Measurements from ENCODE around the gene CDH13.

The CDH13 gene

GRCh38 chr16:83549316-83550182 is 922.8 kb downstream of the CDH13 start:
- Histone ChIP-seq H3K36me3 (ENCODE audit: control insufficient read depth in 2 of 2, insufficient read depth in 1 of 2, low read length in 2 of 2) (no peaks in the 10 kb centered on the region), H3K4me1 (ENCODE audit: control insufficient read depth, insufficient read depth, low read length) (no peaks in the 10 kb centered on the region), H3K4me3 (ENCODE audit: low read depth, low read length) (no peak overlapping the region), H3K9me3 (ENCODE audit: control insufficient read depth, insufficient read depth, low read depth, low read length) (no peaks in the 10 kb centered on the region), H3K27ac (ENCODE audit: extremely low read depth, low read depth, low read length) (no peak overlapping the region)
- CTCF ChIA-PET: interaction anchor here (0.7 kb wide), 1 partner anchor 73 kb away, joined by 4 read pairs; no protein-coding TSS in a partner anchor
- no peak for TF ChIP-seq KLF7 (tag by site-specific recombination; IDR thresholded peaks at IDR 0.05; ENCODE audit: borderline replicate concordance)
- no peak for TF ChIP-seq ZNF24 (tag by site-specific recombination; IDR thresholded peaks at IDR 0.05)
- TF ChIP-seq, protein P1, sequence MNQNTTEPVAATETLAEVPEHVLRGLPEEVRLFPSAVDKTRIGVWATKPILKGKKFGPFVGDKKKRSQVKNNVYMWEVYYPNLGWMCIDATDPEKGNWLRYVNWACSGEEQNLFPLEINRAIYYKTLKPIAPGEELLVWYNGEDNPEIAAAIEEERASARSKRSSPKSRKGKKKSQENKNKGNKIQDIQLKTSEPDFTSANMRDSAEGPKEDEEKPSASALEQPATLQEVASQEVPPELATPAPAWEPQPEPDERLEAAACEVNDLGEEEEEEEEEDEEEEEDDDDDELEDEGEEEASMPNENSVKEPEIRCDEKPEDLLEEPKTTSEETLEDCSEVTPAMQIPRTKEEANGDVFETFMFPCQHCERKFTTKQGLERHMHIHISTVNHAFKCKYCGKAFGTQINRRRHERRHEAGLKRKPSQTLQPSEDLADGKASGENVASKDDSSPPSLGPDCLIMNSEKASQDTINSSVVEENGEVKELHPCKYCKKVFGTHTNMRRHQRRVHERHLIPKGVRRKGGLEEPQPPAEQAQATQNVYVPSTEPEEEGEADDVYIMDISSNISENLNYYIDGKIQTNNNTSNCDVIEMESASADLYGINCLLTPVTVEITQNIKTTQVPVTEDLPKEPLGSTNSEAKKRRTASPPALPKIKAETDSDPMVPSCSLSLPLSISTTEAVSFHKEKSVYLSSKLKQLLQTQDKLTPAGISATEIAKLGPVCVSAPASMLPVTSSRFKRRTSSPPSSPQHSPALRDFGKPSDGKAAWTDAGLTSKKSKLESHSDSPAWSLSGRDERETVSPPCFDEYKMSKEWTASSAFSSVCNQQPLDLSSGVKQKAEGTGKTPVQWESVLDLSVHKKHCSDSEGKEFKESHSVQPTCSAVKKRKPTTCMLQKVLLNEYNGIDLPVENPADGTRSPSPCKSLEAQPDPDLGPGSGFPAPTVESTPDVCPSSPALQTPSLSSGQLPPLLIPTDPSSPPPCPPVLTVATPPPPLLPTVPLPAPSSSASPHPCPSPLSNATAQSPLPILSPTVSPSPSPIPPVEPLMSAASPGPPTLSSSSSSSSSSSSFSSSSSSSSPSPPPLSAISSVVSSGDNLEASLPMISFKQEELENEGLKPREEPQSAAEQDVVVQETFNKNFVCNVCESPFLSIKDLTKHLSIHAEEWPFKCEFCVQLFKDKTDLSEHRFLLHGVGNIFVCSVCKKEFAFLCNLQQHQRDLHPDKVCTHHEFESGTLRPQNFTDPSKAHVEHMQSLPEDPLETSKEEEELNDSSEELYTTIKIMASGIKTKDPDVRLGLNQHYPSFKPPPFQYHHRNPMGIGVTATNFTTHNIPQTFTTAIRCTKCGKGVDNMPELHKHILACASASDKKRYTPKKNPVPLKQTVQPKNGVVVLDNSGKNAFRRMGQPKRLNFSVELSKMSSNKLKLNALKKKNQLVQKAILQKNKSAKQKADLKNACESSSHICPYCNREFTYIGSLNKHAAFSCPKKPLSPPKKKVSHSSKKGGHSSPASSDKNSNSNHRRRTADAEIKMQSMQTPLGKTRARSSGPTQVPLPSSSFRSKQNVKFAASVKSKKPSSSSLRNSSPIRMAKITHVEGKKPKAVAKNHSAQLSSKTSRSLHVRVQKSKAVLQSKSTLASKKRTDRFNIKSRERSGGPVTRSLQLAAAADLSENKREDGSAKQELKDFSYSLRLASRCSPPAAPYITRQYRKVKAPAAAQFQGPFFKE (tag by site-specific recombination; IDR thresholded peaks at IDR 0.05; ENCODE audit: borderline replicate concordance): no peak
- TF ChIP-seq ZNF157 (tag by site-specific recombination; IDR thresholded peaks at IDR 0.05): no peak
- TF ChIP-seq, protein P2, sequence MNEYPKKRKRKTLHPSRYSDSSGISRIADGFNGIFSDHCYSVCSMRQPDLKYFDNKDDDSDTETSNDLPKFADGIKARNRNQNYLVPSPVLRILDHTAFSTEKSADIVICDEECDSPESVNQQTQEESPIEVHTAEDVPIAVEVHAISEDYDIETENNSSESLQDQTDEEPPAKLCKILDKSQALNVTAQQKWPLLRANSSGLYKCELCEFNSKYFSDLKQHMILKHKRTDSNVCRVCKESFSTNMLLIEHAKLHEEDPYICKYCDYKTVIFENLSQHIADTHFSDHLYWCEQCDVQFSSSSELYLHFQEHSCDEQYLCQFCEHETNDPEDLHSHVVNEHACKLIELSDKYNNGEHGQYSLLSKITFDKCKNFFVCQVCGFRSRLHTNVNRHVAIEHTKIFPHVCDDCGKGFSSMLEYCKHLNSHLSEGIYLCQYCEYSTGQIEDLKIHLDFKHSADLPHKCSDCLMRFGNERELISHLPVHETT (tag by site-specific recombination; IDR thresholded peaks at IDR 0.05): no peak
- no peak for TF ChIP-seq ZFP41 (tag by site-specific recombination; IDR thresholded peaks at IDR 0.05; ENCODE audit: borderline replicate concordance)
- no peak for TF ChIP-seq SCRT2 (tag by site-specific recombination; IDR thresholded peaks at IDR 0.05)
- TF ChIP-seq ZNF391 (tag by site-specific recombination; IDR thresholded peaks at IDR 0.05; ENCODE audit: borderline replicate concordance, low read depth): no peak
- no peak for TF ChIP-seq ATF2 (tag by site-specific recombination; IDR thresholded peaks at IDR 0.05; ENCODE audit: low read depth)
- TF ChIP-seq ZNF843 (tag by site-specific recombination; IDR thresholded peaks at IDR 0.05): no peak
- no peak for TF ChIP-seq ZBTB49 (tag by site-specific recombination; IDR thresholded peaks at IDR 0.05; ENCODE audit: low read depth)
- TF ChIP-seq ZNF19 (tag by site-specific recombination; IDR thresholded peaks at IDR 0.05; ENCODE audit: low read depth): no peak
- TF ChIP-seq KLF8 (tag by site-specific recombination; IDR thresholded peaks at IDR 0.05): no peak
- no peak for TF ChIP-seq ZNF768 (tag by site-specific recombination; IDR thresholded peaks at IDR 0.05)
- TF ChIP-seq HOXA7 (CRISPR knock-in tag; IDR thresholded peaks at IDR 0.05; ENCODE audit: borderline replicate concordance): no peak
- no peak for TF ChIP-seq KLF16 (tag by site-specific recombination; IDR thresholded peaks at IDR 0.05)
- TF ChIP-seq PRDM6 (tag by site-specific recombination; IDR thresholded peaks at IDR 0.05): no peak
- POLR2A ChIA-PET: no interaction called here

Measured in HEK293 (cell line).